MCF 10A (cell line): ENCODE data around the gene PAK4. TPM values are rescaled to one million over a fixed set of nuclear protein-coding genes. Genes with fewer than 3 reads are reported as not detected.

Experiments
- BruUV-seq: library from RNA; stranded (reverse); fragments of 400-500 nt; replicated peaks from 2 replicates; lab custom pipeline; 2021; lab: Mats Ljungman, UMichigan
- CTCF ChIA-PET: fragments of 300-600 bp; sonication (Branson Sonifier 250); formaldehyde crosslinking; extraction: SDS; loops from one replicate; lab custom pipeline; 2021; ENCODE audit warnings: antibody characterized with exemption, inconsistent platforms; lab: Yijun Ruan, JAX
- POLR2A ChIA-PET: fragments of 300-600, 350-650 bp; sonication (Branson Sonifier 250); formaldehyde crosslinking; extraction: SDS; loops from one replicate; lab custom pipeline; 2020; ENCODE audit warnings: antibody characterized with exemption, inconsistent platforms; lab: Yijun Ruan, JAX
- DNase-seq: peaks from one replicate; pipeline ENCODE4 v3.0.0-alpha.2; 2018; ENCODE audit not compliant: unreplicated experiment
- H3K27ac Mint-ChIP-seq: one replicate; pipeline ENCODE4 v1.8.0; 2022; ENCODE audit warnings: mild to moderate bottlenecking, low read depth, mixed read lengths; ENCODE audit not compliant: unreplicated experiment
- H3K27me3 Mint-ChIP-seq: one replicate; pipeline ENCODE4 v1.8.0; 2022; ENCODE audit warnings: mixed read lengths; ENCODE audit not compliant: insufficient read depth, unreplicated experiment
- H3K36me3 Mint-ChIP-seq: one replicate; pipeline ENCODE4 v1.8.0; 2022; ENCODE audit warnings: mild to moderate bottlenecking, moderate library complexity, mixed read lengths; ENCODE audit not compliant: insufficient read depth, unreplicated experiment
- H3K4me1 Mint-ChIP-seq: one replicate; pipeline ENCODE4 v1.8.0; 2022; ENCODE audit warnings: mixed read lengths; ENCODE audit not compliant: insufficient read depth, unreplicated experiment
- H3K4me3 Mint-ChIP-seq: one replicate; pipeline ENCODE4 v1.8.0; 2022; ENCODE audit warnings: mild to moderate bottlenecking, moderate library complexity, mixed read lengths; ENCODE audit not compliant: unreplicated experiment
- H3K9me3 Mint-ChIP-seq: one replicate; pipeline ENCODE4 v1.8.0; 2022; ENCODE audit warnings: mixed read lengths; ENCODE audit not compliant: unreplicated experiment
- CTCF ChIP-seq: fragments of 200-600 bp; IDR thresholded peaks from one replicate; pipeline ENCODE4 v1.8.0; 2022; ENCODE audit warnings: antibody characterized with exemption, mild to moderate bottlenecking; ENCODE audit not compliant: unreplicated experiment
- intact Hi-C: fragments of 100-400 bp; cut with micrococcal nuclease; formaldehyde crosslinking; loops from 2 replicates; pipeline ENCODE4 v1.14.1; 2022
- total RNA-seq: library from RNA; stranded (reverse); gene quantifications from 2 replicates; pipeline ENCODE4 v1.2.3, GENCODE V29; 2022

The PAK4 gene
- total RNA-seq, 1 experiment from 2014 or later: 29.5 TPM

- ChIA-PET POLR2A (no interaction called here), CTCF (interaction anchor here (0.6 to 6.4 kb wide), 3 partner anchors 13 to 205 kb away, joined by 3 to 36 read pairs (median 4); no protein-coding TSS in a partner anchor)
- H3K4me1 Mint-ChIP-seq: peaks cover 12% of the 10 kb centered on the region
- no peak overlapping the region for H3K27ac Mint-ChIP-seq
- H3K27me3 Mint-ChIP-seq: peaks cover 11% of the 10 kb centered on the region
- intact Hi-C loops: no loop called here
- no peak for TF ChIP-seq CTCF
- no peak for DNase-seq
- no TSS peak for BruUV-seq
- no peaks in the 10 kb centered on the region for H3K9me3 Mint-ChIP-seq
- peaks cover 6% of the 10 kb centered on the region for H3K36me3 Mint-ChIP-seq
- no peak overlapping the region for H3K4me3 Mint-ChIP-seq
Observed at GRCh38 chr19:39097721-39098120, 27.9 kb upstream of the PAK4 start.

- no TSS peak for BruUV-seq
- no peak for TF ChIP-seq CTCF
- POLR2A ChIA-PET: no interaction called here
- CTCF ChIA-PET: interaction anchor here (0.6 to 6.4 kb wide), 3 partner anchors 12 to 178 kb away, joined by 3 to 36 read pairs (median 3); no protein-coding TSS in a partner anchor
- H3K4me1 Mint-ChIP-seq: peaks cover 4% of the 10 kb centered on the region
- no peaks in the 10 kb centered on the region for H3K9me3 Mint-ChIP-seq
- H3K27ac Mint-ChIP-seq: no peak overlapping the region
- H3K4me3 Mint-ChIP-seq: no peak overlapping the region
- DNase-seq: no peak
- peaks cover 5% of the 10 kb centered on the region for H3K27me3 Mint-ChIP-seq
- intact Hi-C loops: no loop called here
- H3K36me3 Mint-ChIP-seq: peaks cover 6% of the 10 kb centered on the region
Observed at GRCh38 chr19:39098365-39099269, 27.0 kb upstream of the PAK4 start.

- intact Hi-C loops: no loop called here
- Mint-ChIP-seq H3K9me3 (no peaks in the 10 kb centered on the region), H3K36me3 (peaks cover 6% of the 10 kb centered on the region), H3K4me1 (no peaks in the 10 kb centered on the region), H3K27ac (no peak overlapping the region), H3K27me3 (no peaks in the 10 kb centered on the region), H3K4me3 (no peak overlapping the region)
- no peak for DNase-seq
- ChIA-PET POLR2A (no interaction called here), CTCF (interaction anchor here (0.6 to 6.4 kb wide), 2 partner anchors 12 to 32 kb away, joined by 3 to 36 read pairs; no protein-coding TSS in a partner anchor)
- no TSS peak for BruUV-seq
- TF ChIP-seq CTCF: no peak
Observed at GRCh38 chr19:39099341-39099740, 26.2 kb upstream of the PAK4 start.

GRCh38 chr19:39100500-39101166 is 25.0 kb upstream of the PAK4 start:
- no peak overlapping the region for H3K27ac Mint-ChIP-seq
- POLR2A ChIA-PET: no interaction called here
- no peak overlapping the region for H3K4me3 Mint-ChIP-seq
- BruUV-seq: no TSS peak
- CTCF ChIA-PET: interaction anchor here (0.6 to 6.4 kb wide), 2 partner anchors 10 to 12 kb away, joined by 3 to 36 read pairs; no protein-coding TSS in a partner anchor
- TF ChIP-seq CTCF: no peak
- intact Hi-C loops: no loop called here
- DNase-seq: no peak
- H3K36me3 Mint-ChIP-seq: peaks cover 6% of the 10 kb centered on the region
- H3K27me3 Mint-ChIP-seq: no peaks in the 10 kb centered on the region
- no peaks in the 10 kb centered on the region for H3K9me3 Mint-ChIP-seq
- no peaks in the 10 kb centered on the region for H3K4me1 Mint-ChIP-seq
